ENCODE results near the gene SELP. TPM values are rescaled to one million over a fixed set of nuclear protein-coding genes. Genes with fewer than 3 reads are reported as not detected.

The SELP gene
- polyA plus RNA-seq, 1 donor (not counting 4 experiments of a cell fraction or from before 2014, with no cell fraction given): 0.09 TPM

- Histone ChIP-seq H2AFZ (ENCODE audit: control insufficient read depth, low read length) (no peak overlapping the region), H3K27ac (ENCODE audit: control insufficient read depth, insufficient read depth, low read length) (no peak overlapping the region), H3K79me2 (ENCODE audit: control insufficient read depth, insufficient read depth, low read length) (no peaks in the 10 kb centered on the region), H3K4me1 (ENCODE audit: control insufficient read depth, extremely low read depth, insufficient read depth, low read length) (no peaks in the 10 kb centered on the region), H3K9ac (ENCODE audit: control insufficient read depth, extremely low read depth, insufficient read depth, low read length) (no peak overlapping the region), H3K36me3 (ENCODE audit: control insufficient read depth in 2 of 2, extremely low read depth in 1 of 2, insufficient read depth in 2 of 2, low read length in 2 of 2) (no peaks in the 10 kb centered on the region), H3K27me3 (ENCODE audit: control insufficient read depth, extremely low read depth, insufficient read depth, low read length) (no peaks in the 10 kb centered on the region), H3K4me3 (ENCODE audit: control insufficient read depth in 2 of 3, extremely low read depth in 1 of 3, insufficient read depth in 2 of 3, low read depth in 1 of 3, low read length in 3 of 3) (no peak overlapping the region), H3K4me2 (ENCODE audit: control insufficient read depth, extremely low read depth, insufficient read depth, low read depth, low read length) (no peak overlapping the region), H3K9me3 (ENCODE audit: control insufficient read depth, low read depth, low read length) (no peaks in the 10 kb centered on the region), H4K20me1 (ENCODE audit: control insufficient read depth, extremely low read depth, insufficient read depth, low read length) (no peaks in the 10 kb centered on the region), H3K9me1 (ENCODE audit: control insufficient read depth, extremely low read depth, insufficient read depth, low read length) (no peaks in the 10 kb centered on the region)
- no peak for FAIRE-seq
- TF ChIP-seq EZH2 (IDR thresholded peaks at IDR 0.05; ENCODE audit: low read length) (no peak), CTCF (optimal IDR thresholded peaks at IDR 0.05 in 1 of 3, IDR thresholded peaks at IDR 0.05 in 1 of 3, conservative IDR thresholded peaks at IDR 0.05 in 1 of 3; ENCODE audit: extremely low read depth in 1 of 3, insufficient read depth in 2 of 3, low read length in 3 of 3) (no peak)
- no peak for DNase-seq (ENCODE audit: low read depth, low spot score)
- dilution Hi-C loops (cut with MboI; ENCODE audit: extremely low pct_ligation_motif_present, low sequenced_read_pairs): no loop called here
Observed at GRCh38 chr1:169634877-169635276, 5.0 kb upstream of the SELP start.

GRCh38 chr1:169634145-169634544 lies 4.2 kb upstream of the SELP start:
- no peak for TF ChIP-seq CTCF (optimal IDR thresholded peaks at IDR 0.05 in 1 of 3, IDR thresholded peaks at IDR 0.05 in 1 of 3, conservative IDR thresholded peaks at IDR 0.05 in 1 of 3; ENCODE audit: extremely low read depth in 1 of 3, insufficient read depth in 2 of 3, low read length in 3 of 3)
- TF ChIP-seq EZH2 (IDR thresholded peaks at IDR 0.05; ENCODE audit: low read length): no peak
- Histone ChIP-seq H3K4me3 (ENCODE audit: control insufficient read depth in 2 of 3, extremely low read depth in 1 of 3, insufficient read depth in 2 of 3, low read depth in 1 of 3, low read length in 3 of 3) (no peak overlapping the region), H3K27ac (ENCODE audit: control insufficient read depth, insufficient read depth, low read length) (no peak overlapping the region), H3K27me3 (ENCODE audit: control insufficient read depth, extremely low read depth, insufficient read depth, low read length) (no peaks in the 10 kb centered on the region), H4K20me1 (ENCODE audit: control insufficient read depth, extremely low read depth, insufficient read depth, low read length) (no peaks in the 10 kb centered on the region), H3K9me1 (ENCODE audit: control insufficient read depth, extremely low read depth, insufficient read depth, low read length) (no peaks in the 10 kb centered on the region), H3K9ac (ENCODE audit: control insufficient read depth, extremely low read depth, insufficient read depth, low read length) (no peak overlapping the region), H3K9me3 (ENCODE audit: control insufficient read depth, low read depth, low read length) (no peaks in the 10 kb centered on the region), H2AFZ (ENCODE audit: control insufficient read depth, low read length) (no peak overlapping the region), H3K4me1 (ENCODE audit: control insufficient read depth, extremely low read depth, insufficient read depth, low read length) (no peaks in the 10 kb centered on the region), H3K4me2 (ENCODE audit: control insufficient read depth, extremely low read depth, insufficient read depth, low read depth, low read length) (no peak overlapping the region), H3K79me2 (ENCODE audit: control insufficient read depth, insufficient read depth, low read length) (no peaks in the 10 kb centered on the region), H3K36me3 (ENCODE audit: control insufficient read depth in 2 of 2, extremely low read depth in 1 of 2, insufficient read depth in 2 of 2, low read length in 2 of 2) (no peaks in the 10 kb centered on the region)
- DNase-seq (ENCODE audit: low read depth, low spot score) (no peak), FAIRE-seq (no peak)
- dilution Hi-C loops (cut with MboI; ENCODE audit: extremely low pct_ligation_motif_present, low sequenced_read_pairs): no loop called here
